ENCODE results near the gene TMIGD1.

The TMIGD1 gene

DNA sequence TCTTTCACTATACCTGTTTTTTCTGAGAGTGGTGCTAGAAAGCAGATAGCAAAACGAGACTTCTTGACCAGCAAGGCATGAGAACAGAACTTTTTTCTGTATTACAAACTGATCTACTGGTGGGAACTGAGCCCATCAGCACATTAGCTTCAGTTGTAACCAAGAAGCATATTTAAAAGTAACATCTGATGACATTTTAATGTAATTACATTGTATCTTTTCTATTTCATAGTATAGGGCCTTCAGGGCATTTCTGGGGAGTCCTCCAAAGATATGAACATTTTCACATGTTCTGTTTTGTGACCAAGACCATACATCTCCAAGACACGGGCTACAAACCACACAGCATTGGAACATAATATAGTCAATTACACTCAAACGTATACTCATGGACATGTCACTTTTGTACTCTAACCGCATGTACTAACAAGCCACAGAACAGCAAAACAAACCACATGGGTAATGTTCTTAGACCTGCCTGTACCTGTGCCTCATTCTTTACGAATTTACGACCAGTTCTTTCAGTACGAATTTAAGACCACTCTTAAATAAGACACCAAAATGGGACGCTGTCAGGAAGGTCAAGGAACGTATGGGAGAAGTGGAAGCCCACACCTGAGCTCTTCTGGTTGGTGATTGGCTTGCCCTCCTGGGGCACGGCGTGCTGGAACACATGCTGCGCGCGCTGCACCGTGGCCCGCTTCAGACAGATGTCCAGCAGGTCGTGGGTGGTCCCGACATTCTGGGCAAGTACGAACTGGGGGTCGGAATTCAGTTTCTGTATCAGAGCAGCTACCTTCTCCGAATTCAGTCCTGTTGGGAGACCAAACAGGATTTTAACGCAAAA lies 42.9 kb downstream of the TMIGD1 start:
- DNase-seq (ENCODE audit: low spot score) = peak; percentile 28

GRCh38 chr17:30290077-30290476 lies 43.8 kb downstream of the TMIGD1 start:
- DNase-seq (ENCODE audit: low spot score) = no peak

DNA sequence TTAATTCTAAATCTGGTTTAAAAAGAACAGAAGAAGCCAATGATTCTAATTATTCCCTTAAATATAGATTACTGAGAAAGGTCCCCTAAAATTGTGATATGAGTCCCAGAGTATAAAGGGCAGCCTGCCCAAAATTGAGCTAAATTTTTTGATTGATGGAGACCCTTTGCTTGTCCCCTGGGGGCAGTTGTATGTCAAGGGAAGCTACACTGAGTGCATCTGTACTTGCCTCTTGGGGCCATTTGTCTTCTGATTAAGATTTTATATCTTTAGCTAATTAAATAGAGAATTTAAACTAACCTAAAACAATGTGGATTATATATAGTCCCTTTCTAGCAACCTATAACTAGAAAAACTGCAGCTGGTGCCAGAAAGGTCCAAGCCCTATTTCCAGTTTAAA lies 54.7 kb downstream of the TMIGD1 start:
- no peak for DNase-seq (ENCODE audit: low spot score)

DNA sequence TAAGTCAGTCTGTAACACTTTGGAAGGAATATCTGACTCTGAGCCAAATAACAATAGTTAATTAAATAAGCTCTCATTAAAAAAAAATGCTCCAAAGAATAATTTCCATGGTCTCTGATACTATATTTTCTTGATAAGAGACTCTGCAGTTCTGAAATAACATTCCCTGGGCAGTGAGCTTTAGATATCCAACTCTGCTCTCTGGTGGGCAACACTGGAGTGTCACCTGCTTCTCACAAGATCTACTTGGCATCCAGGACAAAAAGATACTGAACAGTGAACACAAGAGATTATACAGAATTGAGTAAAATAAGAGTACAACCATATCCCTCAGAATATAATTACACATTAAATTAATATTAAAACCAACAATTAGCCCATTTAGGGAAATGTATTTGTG lies 55.8 kb downstream of the TMIGD1 start:
- peak; percentile 39 for DNase-seq (ENCODE audit: low spot score)

- DNase-seq (ENCODE audit: low spot score) = no peak
Measured at GRCh38 chr17:30275911-30276310, 57.9 kb downstream of the TMIGD1 start.

- no peak for DNase-seq (ENCODE audit: low spot score)
Measured at GRCh38 chr17:30274887-30275286, 59.0 kb downstream of the TMIGD1 start.

DNA sequence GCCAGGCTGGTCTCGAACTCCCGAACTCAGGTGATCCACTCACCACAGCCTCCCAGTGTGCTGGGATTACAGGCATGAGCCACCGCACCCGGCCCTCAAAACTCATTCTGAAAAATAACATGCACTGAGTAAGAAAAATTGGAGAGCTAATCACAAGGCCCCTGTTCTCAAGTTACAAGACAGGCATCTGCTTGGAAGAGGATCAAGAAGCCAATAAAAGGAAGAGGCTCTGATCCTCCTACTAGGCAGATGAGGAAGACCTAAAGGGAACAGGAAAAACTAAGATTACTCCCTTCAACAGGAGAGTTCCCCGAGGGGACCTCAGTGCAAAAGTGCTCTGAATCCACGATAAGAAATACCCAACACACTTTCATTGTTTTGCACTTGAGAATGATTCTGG lies 60.5 kb downstream of the TMIGD1 start:
- DNase-seq (ENCODE audit: low spot score) = no peak

DNA sequence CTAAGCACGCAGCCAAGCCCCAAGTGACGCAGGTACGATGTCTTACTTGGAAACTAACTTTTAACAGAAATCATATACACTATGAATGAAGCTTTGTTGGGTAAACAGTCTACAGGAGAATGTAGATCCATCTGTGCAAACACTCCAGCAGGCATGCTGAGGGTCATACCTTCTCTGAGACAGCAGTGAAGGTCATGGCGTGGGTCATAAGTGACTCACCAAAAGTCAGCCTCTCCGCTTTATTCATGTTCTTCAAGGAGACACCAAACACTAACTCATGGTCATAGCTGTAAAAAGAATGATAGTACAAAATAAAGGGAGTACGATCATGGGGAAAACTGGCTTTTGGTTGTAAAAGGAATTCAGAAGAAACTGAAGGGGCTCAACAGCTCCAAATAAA lies 62.8 kb downstream of the TMIGD1 start:
- DNase-seq (ENCODE audit: low spot score) = no peak

- no peak for DNase-seq (ENCODE audit: low spot score)
Measured at GRCh38 chr17:30267625-30268024, 66.2 kb downstream of the TMIGD1 start.

Data from COLO829 (cell line).